BLaER1 (cell line): ENCODE data around the gene FBLN2.

ENCODE experiments used
- H3K27ac ChIP-seq: shearing (Covaris generic); formaldehyde crosslinking; 2 replicates; pipeline ENCODE4 v1.8.1; 2022
- H3K27me3 ChIP-seq: shearing (Covaris generic); formaldehyde crosslinking; 2 replicates; pipeline ENCODE4 v1.8.1; 2022
- H3K36me3 ChIP-seq: shearing (Covaris generic); formaldehyde crosslinking; 2 replicates; pipeline ENCODE4 v1.8.1; 2022
- H3K4me1 ChIP-seq: shearing (Covaris generic); formaldehyde crosslinking; 2 replicates; pipeline ENCODE4 v1.8.1; 2022
- H3K4me2 ChIP-seq: shearing (Covaris generic); formaldehyde crosslinking; 2 replicates; pipeline ENCODE4 v1.8.1; 2022
- H3K4me3 ChIP-seq: shearing (Covaris generic); formaldehyde crosslinking; 2 replicates; pipeline ENCODE4 v1.8.1; 2022
- H3K9ac ChIP-seq: shearing (Covaris generic); formaldehyde crosslinking; 2 replicates; pipeline ENCODE4 v1.8.1; 2022
- H3K9me3 ChIP-seq: shearing (Covaris generic); formaldehyde crosslinking; 2 replicates; pipeline ENCODE4 v1.8.1; 2022
- H4K20me1 ChIP-seq: shearing (Covaris generic); formaldehyde crosslinking; 2 replicates; pipeline ENCODE4 v1.8.1; 2022
- Cebpa-rat ChIP-seq: shearing (Covaris generic); IDR thresholded peaks from 2 replicates; pipeline ENCODE4 v1.8.1; 2022

FBLN2 gene

GRCh38 chr3:13597661-13598060 is 48.7 kb downstream of the FBLN2 start:
- peaks cover 26% of the 10 kb centered on the region for H3K4me1 ChIP-seq
- H4K20me1 ChIP-seq: no peaks in the 10 kb centered on the region
- H3K4me3 ChIP-seq: no peak overlapping the region
- peak overlapping the region; percentile 62 for H3K4me2 ChIP-seq
- H3K9ac ChIP-seq: no peak overlapping the region; the same call in 1 of the 2 replicates
- H3K36me3 ChIP-seq: no peaks in the 10 kb centered on the region
- no peak for TF ChIP-seq Cebpa-rat
- no peaks in the 10 kb centered on the region for H3K9me3 ChIP-seq
- no peaks in the 10 kb centered on the region for H3K27me3 ChIP-seq
- H3K27ac ChIP-seq: no peak overlapping the region

GRCh38 chr3:13598201-13598600 is 49.3 kb downstream of the FBLN2 start:
- H4K20me1 ChIP-seq: no peaks in the 10 kb centered on the region
- H3K36me3 ChIP-seq: no peaks in the 10 kb centered on the region
- H3K27ac ChIP-seq: no peak overlapping the region
- no peaks in the 10 kb centered on the region for H3K27me3 ChIP-seq
- peaks cover 21% of the 10 kb centered on the region for H3K4me1 ChIP-seq
- no peak overlapping the region for H3K4me3 ChIP-seq
- peak overlapping the region; percentile 62 for H3K4me2 ChIP-seq
- TF ChIP-seq Cebpa-rat: no peak
- H3K9me3 ChIP-seq: no peaks in the 10 kb centered on the region
- H3K9ac ChIP-seq: no peak overlapping the region

GRCh38 chr3:13598926-13599886 is 50.3 kb downstream of the FBLN2 start:
- Histone ChIP-seq H3K4me2 (no peak overlapping the region), H3K9me3 (no peaks in the 10 kb centered on the region), H3K27ac (no peak overlapping the region), H3K36me3 (no peaks in the 10 kb centered on the region), H3K9ac (no peak overlapping the region), H3K27me3 (no peaks in the 10 kb centered on the region), H3K4me1 (peaks cover 20% of the 10 kb centered on the region), H4K20me1 (no peaks in the 10 kb centered on the region), H3K4me3 (no peak overlapping the region)
- no peak for TF ChIP-seq Cebpa-rat

GRCh38 chr3:13599887-13600450 is 51.0 kb downstream of the FBLN2 start:
- no peaks in the 10 kb centered on the region for H4K20me1 ChIP-seq
- peaks cover 20% of the 10 kb centered on the region for H3K4me1 ChIP-seq
- no peak overlapping the region for H3K27ac ChIP-seq
- no peak overlapping the region for H3K9ac ChIP-seq
- no peaks in the 10 kb centered on the region for H3K9me3 ChIP-seq
- H3K27me3 ChIP-seq: no peaks in the 10 kb centered on the region
- no peak overlapping the region for H3K4me2 ChIP-seq
- no peak overlapping the region for H3K4me3 ChIP-seq
- TF ChIP-seq Cebpa-rat: no peak
- no peaks in the 10 kb centered on the region for H3K36me3 ChIP-seq

- no peak for TF ChIP-seq Cebpa-rat
- no peaks in the 10 kb centered on the region for H3K36me3 ChIP-seq
- H3K9me3 ChIP-seq: no peaks in the 10 kb centered on the region
- no peak overlapping the region for H3K27ac ChIP-seq
- no peak overlapping the region for H3K9ac ChIP-seq
- no peaks in the 10 kb centered on the region for H4K20me1 ChIP-seq
- no peaks in the 10 kb centered on the region for H3K27me3 ChIP-seq
- peaks cover 20% of the 10 kb centered on the region for H3K4me1 ChIP-seq
- H3K4me3 ChIP-seq: no peak overlapping the region
- no peak overlapping the region for H3K4me2 ChIP-seq
Measured at GRCh38 chr3:13600950-13601691, 52.2 kb downstream of the FBLN2 start.

GRCh38 chr3:13601692-13602080 is 52.8 kb downstream of the FBLN2 start:
- no peak overlapping the region for H3K4me2 ChIP-seq
- no peak overlapping the region for H3K27ac ChIP-seq
- H3K4me3 ChIP-seq: no peak overlapping the region
- no peak overlapping the region for H3K9ac ChIP-seq
- H3K36me3 ChIP-seq: no peaks in the 10 kb centered on the region
- peaks cover 20% of the 10 kb centered on the region for H3K4me1 ChIP-seq
- TF ChIP-seq Cebpa-rat: no peak
- no peaks in the 10 kb centered on the region for H3K27me3 ChIP-seq
- no peaks in the 10 kb centered on the region for H3K9me3 ChIP-seq
- H4K20me1 ChIP-seq: no peaks in the 10 kb centered on the region

- no peak for TF ChIP-seq Cebpa-rat
- H3K9me3 ChIP-seq: no peaks in the 10 kb centered on the region
- no peaks in the 10 kb centered on the region for H3K27me3 ChIP-seq
Measured at GRCh38 chr3:13605555-13605954, 56.6 kb downstream of the FBLN2 start.

GRCh38 chr3:13607821-13608597 is 59.1 kb downstream of the FBLN2 start:
- no peak for TF ChIP-seq Cebpa-rat
- Histone ChIP-seq H3K4me3 (no peak overlapping the region), H3K36me3 (no peaks in the 10 kb centered on the region), H3K27me3 (no peaks in the 10 kb centered on the region), H3K9ac (no peak overlapping the region), H3K9me3 (no peaks in the 10 kb centered on the region), H3K27ac (no peak overlapping the region), H3K4me2 (no peak overlapping the region), H3K4me1 (no peaks in the 10 kb centered on the region), H4K20me1 (no peaks in the 10 kb centered on the region)

More at GRCh38 chr3:13605555-13605954, 56.6 kb downstream of the FBLN2 start:
- no peak overlapping the region for H3K4me3 ChIP-seq
- no peaks in the 10 kb centered on the region for H4K20me1 ChIP-seq
- no peaks in the 10 kb centered on the region for H3K36me3 ChIP-seq
- H3K4me1 ChIP-seq: no peaks in the 10 kb centered on the region
- H3K27ac ChIP-seq: no peak overlapping the region
- no peak overlapping the region for H3K4me2 ChIP-seq
- no peak overlapping the region for H3K9ac ChIP-seq

- TF ChIP-seq Cebpa-rat: no peak
Measured at GRCh38 chr3:13608969-13609725, 60.2 kb downstream of the FBLN2 start.

More at GRCh38 chr3:13608969-13609725, 60.2 kb downstream of the FBLN2 start:
- Histone ChIP-seq H4K20me1 (no peaks in the 10 kb centered on the region), H3K27ac (no peak overlapping the region), H3K4me3 (no peak overlapping the region), H3K9ac (no peak overlapping the region), H3K4me2 (no peak overlapping the region), H3K9me3 (no peaks in the 10 kb centered on the region), H3K4me1 (no peaks in the 10 kb centered on the region), H3K36me3 (no peaks in the 10 kb centered on the region), H3K27me3 (no peaks in the 10 kb centered on the region)
